ENCODE data around the gene COA8. TPM values are rescaled to one million over a fixed set of nuclear protein-coding genes. Genes with fewer than 3 reads are reported as not detected.
A peak's percentile ranks its signal among the peaks of the same experiment; 100 is the strongest.

COA8 gene
- total and polyA plus RNA-seq, 9 of the 15 experiments (the other 6 are each of a cell fraction or from before 2014, with no cell fraction given), result 5.0 to 35.3 (median 25.7) TPM

DNA sequence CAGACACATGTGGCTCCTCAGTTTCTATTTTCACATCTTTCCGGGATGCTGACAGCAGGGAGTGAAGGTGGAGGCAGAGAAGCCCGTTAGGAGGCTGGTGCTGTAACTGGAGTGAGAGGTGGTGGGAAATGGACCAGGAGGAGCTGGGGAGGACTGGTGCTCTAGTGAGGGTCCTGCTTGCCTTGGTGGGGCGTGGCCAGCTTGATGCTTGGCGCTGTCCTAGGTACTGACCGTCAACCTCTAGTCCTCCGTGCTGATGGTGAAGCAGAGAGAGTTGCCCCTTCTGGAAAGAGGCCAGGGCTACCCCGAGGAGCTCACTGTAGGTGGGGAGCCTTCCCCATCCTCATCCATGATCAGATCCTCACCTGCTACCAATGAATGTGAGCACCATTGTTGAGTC lies 32.4 kb upstream of the COA8 start (continued):
- TF ChIP-seq, protein P1, sequence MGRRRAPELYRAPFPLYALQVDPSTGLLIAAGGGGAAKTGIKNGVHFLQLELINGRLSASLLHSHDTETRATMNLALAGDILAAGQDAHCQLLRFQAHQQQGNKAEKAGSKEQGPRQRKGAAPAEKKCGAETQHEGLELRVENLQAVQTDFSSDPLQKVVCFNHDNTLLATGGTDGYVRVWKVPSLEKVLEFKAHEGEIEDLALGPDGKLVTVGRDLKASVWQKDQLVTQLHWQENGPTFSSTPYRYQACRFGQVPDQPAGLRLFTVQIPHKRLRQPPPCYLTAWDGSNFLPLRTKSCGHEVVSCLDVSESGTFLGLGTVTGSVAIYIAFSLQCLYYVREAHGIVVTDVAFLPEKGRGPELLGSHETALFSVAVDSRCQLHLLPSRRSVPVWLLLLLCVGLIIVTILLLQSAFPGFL (CRISPR knock-in tag; IDR thresholded peaks at IDR 0.05), result no peak
- TF ChIP-seq ELF1 (tag; IDR thresholded peaks at IDR 0.05) (no peak), BDP1 (IDR thresholded peaks at IDR 0.05; ENCODE audit: insufficient read depth, insufficient read length) (no peak), RFX1 (IDR thresholded peaks at IDR 0.05) (no peak), NRF1 (conservative IDR thresholded peaks at IDR 0.05 in 1 of 2, IDR thresholded peaks at IDR 0.05 in 1 of 2) (no peak), ZNF76 (CRISPR knock-in tag; IDR thresholded peaks at IDR 0.05; ENCODE audit: borderline replicate concordance) (no peak), CBX2 (IDR thresholded peaks at IDR 0.05; ENCODE audit: insufficient read depth, low read length, poor library complexity, severe bottlenecking) (no peak), ZNF444 (CRISPR knock-in tag; IDR thresholded peaks at IDR 0.05) (no peak), JUNB (CRISPR knock-in tag; conservative IDR thresholded peaks at IDR 0.05) (no peak), ZNF347 (CRISPR knock-in tag; IDR thresholded peaks at IDR 0.05; ENCODE audit: low read depth) (no peak), RBM25 (IDR thresholded peaks at IDR 0.05; ENCODE audit: low read depth, low read length, severe bottlenecking) (no peak), ZFP36 (IDR thresholded peaks at IDR 0.05; ENCODE audit: low read depth, low read length, partially characterized antibody) (no peak), CBX5 (IDR thresholded peaks at IDR 0.05; ENCODE audit: borderline replicate concordance, low read depth) (no peak), MAFK (IDR thresholded peaks at IDR 0.05; ENCODE audit: low read length) (no peak), RBBP5 (IDR thresholded peaks at IDR 0.05; ENCODE audit: borderline replicate concordance, insufficient read depth, low read length, poor library complexity, severe bottlenecking) (no peak), CREM (IDR thresholded peaks at IDR 0.05; ENCODE audit: low read depth) (0 out of 2 replicates have a peak, but pooled peaks have one; percentile 23)
- TF ChIP-seq, protein P2, sequence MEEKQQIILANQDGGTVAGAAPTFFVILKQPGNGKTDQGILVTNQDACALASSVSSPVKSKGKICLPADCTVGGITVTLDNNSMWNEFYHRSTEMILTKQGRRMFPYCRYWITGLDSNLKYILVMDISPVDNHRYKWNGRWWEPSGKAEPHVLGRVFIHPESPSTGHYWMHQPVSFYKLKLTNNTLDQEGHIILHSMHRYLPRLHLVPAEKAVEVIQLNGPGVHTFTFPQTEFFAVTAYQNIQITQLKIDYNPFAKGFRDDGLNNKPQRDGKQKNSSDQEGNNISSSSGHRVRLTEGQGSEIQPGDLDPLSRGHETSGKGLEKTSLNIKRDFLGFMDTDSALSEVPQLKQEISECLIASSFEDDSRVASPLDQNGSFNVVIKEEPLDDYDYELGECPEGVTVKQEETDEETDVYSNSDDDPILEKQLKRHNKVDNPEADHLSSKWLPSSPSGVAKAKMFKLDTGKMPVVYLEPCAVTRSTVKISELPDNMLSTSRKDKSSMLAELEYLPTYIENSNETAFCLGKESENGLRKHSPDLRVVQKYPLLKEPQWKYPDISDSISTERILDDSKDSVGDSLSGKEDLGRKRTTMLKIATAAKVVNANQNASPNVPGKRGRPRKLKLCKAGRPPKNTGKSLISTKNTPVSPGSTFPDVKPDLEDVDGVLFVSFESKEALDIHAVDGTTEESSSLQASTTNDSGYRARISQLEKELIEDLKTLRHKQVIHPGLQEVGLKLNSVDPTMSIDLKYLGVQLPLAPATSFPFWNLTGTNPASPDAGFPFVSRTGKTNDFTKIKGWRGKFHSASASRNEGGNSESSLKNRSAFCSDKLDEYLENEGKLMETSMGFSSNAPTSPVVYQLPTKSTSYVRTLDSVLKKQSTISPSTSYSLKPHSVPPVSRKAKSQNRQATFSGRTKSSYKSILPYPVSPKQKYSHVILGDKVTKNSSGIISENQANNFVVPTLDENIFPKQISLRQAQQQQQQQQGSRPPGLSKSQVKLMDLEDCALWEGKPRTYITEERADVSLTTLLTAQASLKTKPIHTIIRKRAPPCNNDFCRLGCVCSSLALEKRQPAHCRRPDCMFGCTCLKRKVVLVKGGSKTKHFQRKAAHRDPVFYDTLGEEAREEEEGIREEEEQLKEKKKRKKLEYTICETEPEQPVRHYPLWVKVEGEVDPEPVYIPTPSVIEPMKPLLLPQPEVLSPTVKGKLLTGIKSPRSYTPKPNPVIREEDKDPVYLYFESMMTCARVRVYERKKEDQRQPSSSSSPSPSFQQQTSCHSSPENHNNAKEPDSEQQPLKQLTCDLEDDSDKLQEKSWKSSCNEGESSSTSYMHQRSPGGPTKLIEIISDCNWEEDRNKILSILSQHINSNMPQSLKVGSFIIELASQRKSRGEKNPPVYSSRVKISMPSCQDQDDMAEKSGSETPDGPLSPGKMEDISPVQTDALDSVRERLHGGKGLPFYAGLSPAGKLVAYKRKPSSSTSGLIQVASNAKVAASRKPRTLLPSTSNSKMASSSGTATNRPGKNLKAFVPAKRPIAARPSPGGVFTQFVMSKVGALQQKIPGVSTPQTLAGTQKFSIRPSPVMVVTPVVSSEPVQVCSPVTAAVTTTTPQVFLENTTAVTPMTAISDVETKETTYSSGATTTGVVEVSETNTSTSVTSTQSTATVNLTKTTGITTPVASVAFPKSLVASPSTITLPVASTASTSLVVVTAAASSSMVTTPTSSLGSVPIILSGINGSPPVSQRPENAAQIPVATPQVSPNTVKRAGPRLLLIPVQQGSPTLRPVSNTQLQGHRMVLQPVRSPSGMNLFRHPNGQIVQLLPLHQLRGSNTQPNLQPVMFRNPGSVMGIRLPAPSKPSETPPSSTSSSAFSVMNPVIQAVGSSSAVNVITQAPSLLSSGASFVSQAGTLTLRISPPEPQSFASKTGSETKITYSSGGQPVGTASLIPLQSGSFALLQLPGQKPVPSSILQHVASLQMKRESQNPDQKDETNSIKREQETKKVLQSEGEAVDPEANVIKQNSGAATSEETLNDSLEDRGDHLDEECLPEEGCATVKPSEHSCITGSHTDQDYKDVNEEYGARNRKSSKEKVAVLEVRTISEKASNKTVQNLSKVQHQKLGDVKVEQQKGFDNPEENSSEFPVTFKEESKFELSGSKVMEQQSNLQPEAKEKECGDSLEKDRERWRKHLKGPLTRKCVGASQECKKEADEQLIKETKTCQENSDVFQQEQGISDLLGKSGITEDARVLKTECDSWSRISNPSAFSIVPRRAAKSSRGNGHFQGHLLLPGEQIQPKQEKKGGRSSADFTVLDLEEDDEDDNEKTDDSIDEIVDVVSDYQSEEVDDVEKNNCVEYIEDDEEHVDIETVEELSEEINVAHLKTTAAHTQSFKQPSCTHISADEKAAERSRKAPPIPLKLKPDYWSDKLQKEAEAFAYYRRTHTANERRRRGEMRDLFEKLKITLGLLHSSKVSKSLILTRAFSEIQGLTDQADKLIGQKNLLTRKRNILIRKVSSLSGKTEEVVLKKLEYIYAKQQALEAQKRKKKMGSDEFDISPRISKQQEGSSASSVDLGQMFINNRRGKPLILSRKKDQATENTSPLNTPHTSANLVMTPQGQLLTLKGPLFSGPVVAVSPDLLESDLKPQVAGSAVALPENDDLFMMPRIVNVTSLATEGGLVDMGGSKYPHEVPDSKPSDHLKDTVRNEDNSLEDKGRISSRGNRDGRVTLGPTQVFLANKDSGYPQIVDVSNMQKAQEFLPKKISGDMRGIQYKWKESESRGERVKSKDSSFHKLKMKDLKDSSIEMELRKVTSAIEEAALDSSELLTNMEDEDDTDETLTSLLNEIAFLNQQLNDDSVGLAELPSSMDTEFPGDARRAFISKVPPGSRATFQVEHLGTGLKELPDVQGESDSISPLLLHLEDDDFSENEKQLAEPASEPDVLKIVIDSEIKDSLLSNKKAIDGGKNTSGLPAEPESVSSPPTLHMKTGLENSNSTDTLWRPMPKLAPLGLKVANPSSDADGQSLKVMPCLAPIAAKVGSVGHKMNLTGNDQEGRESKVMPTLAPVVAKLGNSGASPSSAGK (IDR thresholded peaks at IDR 0.05), result no peak
